Neuronal stem cell (in vitro differentiated cells): Measurements from ENCODE around the gene GSTM3.

ENCODE experiments used
- DNase-seq: peaks from one replicate; pipeline ENCODE4 v3.0.0-alpha.2; 2013; ENCODE audit warnings: low spot score
- H2AFZ ChIP-seq: one replicate; pipeline ENCODE4 v1.6.1; 2013; ENCODE audit warnings: mild to moderate bottlenecking, low read length, inconsistent platforms
- H2AK5ac ChIP-seq: 2 replicates; pipeline ENCODE4 v1.6.1; 2013; ENCODE audit warnings: low read depth, mild to moderate bottlenecking, inconsistent platforms, low read length, moderate library complexity, mixed read lengths
- H2BK120ac ChIP-seq: 2 replicates; pipeline ENCODE4 v1.6.1; 2013; ENCODE audit warnings: low read depth, mild to moderate bottlenecking, inconsistent platforms, low read length, moderate library complexity, mixed read lengths
- H2BK12ac ChIP-seq: one replicate; pipeline ENCODE4 v1.6.1; 2013; ENCODE audit warnings: low read length, inconsistent platforms
- H2BK15ac ChIP-seq: 2 replicates; pipeline ENCODE4 v1.6.1; 2013; ENCODE audit warnings: mild to moderate bottlenecking, low read length, inconsistent platforms, mixed read lengths
- H2BK5ac ChIP-seq: one replicate; pipeline ENCODE4 v1.6.1; 2013; ENCODE audit warnings: inconsistent platforms, mild to moderate bottlenecking, low read length, moderate library complexity
- H3K14ac ChIP-seq: one replicate; pipeline ENCODE4 v1.6.1; 2013; ENCODE audit warnings: low read length, inconsistent platforms
- H3K18ac ChIP-seq: 2 replicates; pipeline ENCODE4 v1.6.1; 2013; ENCODE audit warnings: low read length, inconsistent platforms
- H3K23ac ChIP-seq: 2 replicates; pipeline ENCODE4 v1.6.1; 2013; ENCODE audit warnings: low read depth, mild to moderate bottlenecking, mixed read lengths, low read length, inconsistent platforms; ENCODE audit not compliant: poor library complexity
- H3K27ac ChIP-seq: replicated peaks from 3 replicates; pipeline ENCODE4 v1.5.1; 2013; ENCODE audit warnings: low read length, inconsistent platforms
- H3K27me3 ChIP-seq, 3 experiments: 2 replicates each; pipeline ENCODE4 v1.6.1; 2013; ENCODE audit warnings: low read length in 3 of 3, mild to moderate bottlenecking in 2 of 3, inconsistent platforms in 1 of 3, low read depth in 1 of 3, mixed read lengths in 1 of 3, moderate library complexity in 1 of 3; ENCODE audit not compliant: control insufficient read depth in 3 of 3, insufficient read depth in 3 of 3
- H3K36me3 ChIP-seq, 2 donors: replicated peaks in 1 of 2; 2 replicates each; pipeline ENCODE4 v1.6.1; 2013; ENCODE audit warnings: low read length in 2 of 2; ENCODE audit not compliant: control insufficient read depth in 2 of 2, insufficient read depth in 2 of 2
- H3K4ac ChIP-seq: 2 replicates; pipeline ENCODE4 v1.6.1; 2013; ENCODE audit warnings: inconsistent platforms, mild to moderate bottlenecking, low read length, moderate library complexity
- H3K4me1 ChIP-seq, 2 donors: 1 replicate in 1 of 2; 2 replicates in 1 of 2; pipeline ENCODE4 v1.6.1; 2013; ENCODE audit warnings: low read length in 2 of 2, low read depth in 1 of 2; ENCODE audit not compliant: control insufficient read depth in 2 of 2, insufficient read depth in 1 of 2
- H3K4me2 ChIP-seq: one replicate; pipeline ENCODE4 v1.6.1; 2013; ENCODE audit warnings: mild to moderate bottlenecking, low read length, inconsistent platforms; ENCODE audit not compliant: insufficient read depth, poor library complexity, severe bottlenecking
- H3K4me3 ChIP-seq, 2 donors: 2 replicates each; pipeline ENCODE4 v1.5.1; 2013; ENCODE audit warnings: low read length in 2 of 2, mild to moderate bottlenecking in 2 of 2, inconsistent platforms in 1 of 2, moderate library complexity in 1 of 2
- H3K79me1 ChIP-seq: one replicate; pipeline ENCODE4 v1.6.1; 2013; ENCODE audit warnings: low read depth, mild to moderate bottlenecking, inconsistent platforms, low read length, moderate library complexity
- H3K9ac ChIP-seq: one replicate; pipeline ENCODE4 v1.6.1; 2013; ENCODE audit warnings: mild to moderate bottlenecking, low read depth, low read length, inconsistent platforms; ENCODE audit not compliant: poor library complexity
- H3K9me3 ChIP-seq, 2 donors: replicated peaks in 1 of 2; 2 replicates each; pipeline versions ENCODE3 to v1.6.1; 2013; ENCODE audit warnings: low read length in 2 of 2, mild to moderate bottlenecking in 2 of 2, inconsistent platforms in 1 of 2, low read depth in 1 of 2, mixed read lengths in 1 of 2, moderate library complexity in 1 of 2; ENCODE audit not compliant: control insufficient read depth in 2 of 2, insufficient read depth in 1 of 2
- H4K8ac ChIP-seq: one replicate; pipeline ENCODE4 v1.6.1; 2013; ENCODE audit warnings: low read depth, mild to moderate bottlenecking, inconsistent platforms, low read length, moderate library complexity
- H4K91ac ChIP-seq: one replicate; pipeline ENCODE4 v1.6.1; 2013; ENCODE audit warnings: low read length, low read depth, mild to moderate bottlenecking, inconsistent platforms; ENCODE audit not compliant: poor library complexity
- WGBS, 2 donors: extraction: QIAGEN DNeasy Blood & Tissue Kit; methylation state at CpG; one replicate each; pipeline ENCODE4 v1.1.7; 2013; ENCODE audit warnings: missing lambda C conversion rate in 2 of 2, mixed read lengths in 1 of 2; ENCODE audit not compliant: insufficient read length in 2 of 2, insufficient replicate concordance in 1 of 2; ENCODE audit errors: extremely low coverage in 2 of 2; 5-methylcytosine and 5-hydroxymethylcytosine counted together

The GSTM3 gene

GRCh38 chr1:109788695-109789521 lies 48.1 kb upstream of the GSTM3 start:
- Histone ChIP-seq H3K4ac (no peak overlapping the region), H3K9ac (no peak overlapping the region), H3K14ac (no peak overlapping the region), H2BK120ac (no peak overlapping the region), H2BK12ac (peak overlapping the region; percentile 4), H3K23ac (no peak overlapping the region), H3K4me2 (no peak overlapping the region), H3K27me3 (peaks cover 0 to 10% (median 0%) of the 10 kb centered on the region in 3 experiments), H4K8ac (no peak overlapping the region), H2AFZ (peak overlapping the region; percentile 48), H3K9me3 (no peaks in the 10 kb centered on the region), H3K36me3 (no peaks in the 10 kb centered on the region), H2BK5ac (no peak overlapping the region), H4K91ac (no peak overlapping the region), H2AK5ac (no peak overlapping the region), H3K4me3 (no peak overlapping the region), H2BK15ac (no peak overlapping the region), H3K18ac (peak overlapping the region; percentile 33), H3K27ac (no peak overlapping the region), H3K79me1 (no peaks in the 10 kb centered on the region), H3K4me1 (peaks cover 16 to 20% of the 10 kb centered on the region in 2 donors)
- WGBS, 2 donors, result no CpG with 5 or more reads among the region's 9 CpGs
- no peak for DNase-seq

- Histone ChIP-seq H4K91ac (no peak overlapping the region), H2AFZ (no peak overlapping the region), H2BK120ac (no peak overlapping the region), H3K4me1 (peaks cover 11 to 19% of the 10 kb centered on the region in 2 donors), H3K27ac (no peak overlapping the region), H3K9me3 (no peaks in the 10 kb centered on the region), H3K9ac (no peak overlapping the region), H3K4me2 (no peak overlapping the region), H3K4me3 (no peak overlapping the region), H2BK5ac (no peak overlapping the region), H3K79me1 (no peaks in the 10 kb centered on the region), H3K27me3 (peaks cover 0 to 10% (median 0%) of the 10 kb centered on the region in 3 experiments), H3K18ac (peak overlapping the region; percentile 60), H2AK5ac (peak overlapping the region; percentile 17), H3K14ac (no peak overlapping the region), H3K23ac (peak overlapping the region; percentile 47), H2BK15ac (no peak overlapping the region), H2BK12ac (peak overlapping the region; percentile 52), H4K8ac (no peak overlapping the region), H3K4ac (no peak overlapping the region), H3K36me3 (no peaks in the 10 kb centered on the region)
- no peak for DNase-seq
- no CpG with 5 or more reads among the region's 19 CpGs for WGBS, 2 donors
Measured at GRCh38 chr1:109787845-109788601, 47.2 kb upstream of the GSTM3 start.

GRCh38 chr1:109787211-109787844 lies 46.5 kb upstream of the GSTM3 start:
- Histone ChIP-seq H3K23ac (no peak overlapping the region), H3K4ac (no peak overlapping the region), H4K8ac (no peak overlapping the region), H3K4me2 (no peak overlapping the region), H3K27me3 (peaks cover 0 to 10% (median 0%) of the 10 kb centered on the region in 3 experiments), H2BK120ac (no peak overlapping the region), H2BK5ac (no peak overlapping the region), H3K4me3 (no peak overlapping the region), H3K9me3 (no peaks in the 10 kb centered on the region), H2BK12ac (no peak overlapping the region), H3K4me1 (peaks cover 10 to 16% of the 10 kb centered on the region in 2 donors), H3K18ac (no peak overlapping the region), H3K36me3 (no peaks in the 10 kb centered on the region), H2AK5ac (no peak overlapping the region), H3K79me1 (no peaks in the 10 kb centered on the region), H3K27ac (no peak overlapping the region), H2AFZ (no peak overlapping the region), H3K9ac (no peak overlapping the region), H2BK15ac (no peak overlapping the region), H3K14ac (no peak overlapping the region), H4K91ac (no peak overlapping the region)
- WGBS, 2 donors, result no CpG with 5 or more reads among the region's 9 CpGs
- DNase-seq, result no peak
